Measurements from ENCODE around the gene KCNJ4. TPM values are rescaled to one million over a fixed set of nuclear protein-coding genes. Genes with fewer than 3 reads are reported as not detected.
"Not testable (repeated sequence)": the region's sequence is repeated elsewhere in the genome, so short reads cannot be mapped to it uniquely, and the experiment has no call there.

The KCNJ4 gene
- total RNA-seq, 1 donor from 2014 or later, result 0.43 TPM

GRCh38 chr22:38398609-38399461, 56.2 kb downstream of the KCNJ4 start:
- Mint-ChIP-seq H3K27ac (ENCODE audit: unreplicated experiment) (no peak overlapping the region), H3K27me3 (ENCODE audit: unreplicated experiment) (peaks cover 27% of the 10 kb centered on the region), H3K36me3 (ENCODE audit: unreplicated experiment) (no peaks in the 10 kb centered on the region), H3K4me3 (ENCODE audit: unreplicated experiment) (peak overlapping the region; percentile 75), H3K9me3 (ENCODE audit: unreplicated experiment) (no peaks in the 10 kb centered on the region), H3K4me1 (ENCODE audit: unreplicated experiment) (peaks cover 33% of the 10 kb centered on the region)
- TF ChIP-seq, protein P1, sequence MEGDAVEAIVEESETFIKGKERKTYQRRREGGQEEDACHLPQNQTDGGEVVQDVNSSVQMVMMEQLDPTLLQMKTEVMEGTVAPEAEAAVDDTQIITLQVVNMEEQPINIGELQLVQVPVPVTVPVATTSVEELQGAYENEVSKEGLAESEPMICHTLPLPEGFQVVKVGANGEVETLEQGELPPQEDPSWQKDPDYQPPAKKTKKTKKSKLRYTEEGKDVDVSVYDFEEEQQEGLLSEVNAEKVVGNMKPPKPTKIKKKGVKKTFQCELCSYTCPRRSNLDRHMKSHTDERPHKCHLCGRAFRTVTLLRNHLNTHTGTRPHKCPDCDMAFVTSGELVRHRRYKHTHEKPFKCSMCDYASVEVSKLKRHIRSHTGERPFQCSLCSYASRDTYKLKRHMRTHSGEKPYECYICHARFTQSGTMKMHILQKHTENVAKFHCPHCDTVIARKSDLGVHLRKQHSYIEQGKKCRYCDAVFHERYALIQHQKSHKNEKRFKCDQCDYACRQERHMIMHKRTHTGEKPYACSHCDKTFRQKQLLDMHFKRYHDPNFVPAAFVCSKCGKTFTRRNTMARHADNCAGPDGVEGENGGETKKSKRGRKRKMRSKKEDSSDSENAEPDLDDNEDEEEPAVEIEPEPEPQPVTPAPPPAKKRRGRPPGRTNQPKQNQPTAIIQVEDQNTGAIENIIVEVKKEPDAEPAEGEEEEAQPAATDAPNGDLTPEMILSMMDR (IDR thresholded peaks at IDR 0.05), result peak; percentile 16
- DNase-seq (ENCODE audit: extremely low spot score, unreplicated experiment), result peak; percentile 95

GRCh38 chr22:38398181-38398608, 56.8 kb downstream of the KCNJ4 start:
- H3K27me3 Mint-ChIP-seq (ENCODE audit: unreplicated experiment), result peaks cover 26% of the 10 kb centered on the region
- not testable (repeated sequence) for DNase-seq (ENCODE audit: extremely low spot score, unreplicated experiment); H3K27ac Mint-ChIP-seq (ENCODE audit: unreplicated experiment); H3K9me3 Mint-ChIP-seq (ENCODE audit: unreplicated experiment); H3K36me3 Mint-ChIP-seq (ENCODE audit: unreplicated experiment)
- peak overlapping the region; percentile 75 for H3K4me3 Mint-ChIP-seq (ENCODE audit: unreplicated experiment)
- peaks cover 34% of the 10 kb centered on the region for H3K4me1 Mint-ChIP-seq (ENCODE audit: unreplicated experiment)

GRCh38 chr22:38397189-38398085, 57.6 kb downstream of the KCNJ4 start:
- DNase-seq (ENCODE audit: extremely low spot score, unreplicated experiment), result no peak

DNA sequence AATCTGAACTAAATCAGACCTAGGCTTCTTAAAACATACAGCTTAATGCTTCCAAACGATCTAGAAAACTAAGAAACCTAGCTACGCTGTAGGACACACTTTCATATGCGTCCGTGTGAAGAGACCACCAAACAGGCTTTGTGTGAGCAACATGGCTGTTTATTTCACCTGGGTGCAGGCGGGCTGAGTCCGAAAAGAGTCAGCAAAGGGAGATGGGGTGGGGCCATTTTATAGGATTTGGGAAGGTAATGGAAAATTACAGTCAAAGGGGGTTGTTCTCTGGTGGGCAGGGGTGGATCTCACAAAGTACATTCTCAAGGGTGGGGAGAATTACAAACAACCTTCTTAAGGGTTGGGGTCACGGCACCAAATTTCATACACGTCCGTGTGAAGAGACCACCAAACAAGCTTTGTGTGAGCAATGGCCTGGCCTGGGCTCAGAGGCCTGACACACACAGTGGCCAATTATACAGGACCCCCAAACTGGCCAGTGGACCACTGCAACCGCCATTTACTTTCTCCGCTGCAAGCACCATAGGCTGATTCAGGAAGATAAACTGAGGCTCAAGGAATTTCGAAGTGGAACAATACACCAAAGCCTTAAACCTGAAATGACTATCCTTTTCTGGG, 58.4 kb downstream of the KCNJ4 start:
- H3K36me3 Mint-ChIP-seq (ENCODE audit: unreplicated experiment); DNase-seq (ENCODE audit: extremely low spot score, unreplicated experiment); H3K27ac Mint-ChIP-seq (ENCODE audit: unreplicated experiment); H3K9me3 Mint-ChIP-seq (ENCODE audit: unreplicated experiment): not testable (repeated sequence)
- Mint-ChIP-seq H3K4me1 (ENCODE audit: unreplicated experiment) (peaks cover 38% of the 10 kb centered on the region), H3K27me3 (ENCODE audit: unreplicated experiment) (peaks cover 16% of the 10 kb centered on the region), H3K4me3 (ENCODE audit: unreplicated experiment) (peak overlapping the region; percentile 75)

More at GRCh38 chr22:38397189-38398085, 57.6 kb downstream of the KCNJ4 start:
- peaks cover 38% of the 10 kb centered on the region for H3K4me1 Mint-ChIP-seq (ENCODE audit: unreplicated experiment)
- H3K27ac Mint-ChIP-seq (ENCODE audit: unreplicated experiment), result peak overlapping the region; percentile 50
- TF ChIP-seq, protein P1 (IDR thresholded peaks at IDR 0.05), result no peak
- peak overlapping the region; percentile 75 for H3K4me3 Mint-ChIP-seq (ENCODE audit: unreplicated experiment)
- H3K9me3 Mint-ChIP-seq (ENCODE audit: unreplicated experiment), result no peaks in the 10 kb centered on the region
- H3K36me3 Mint-ChIP-seq (ENCODE audit: unreplicated experiment), result no peaks in the 10 kb centered on the region
- H3K27me3 Mint-ChIP-seq (ENCODE audit: unreplicated experiment), result peaks cover 19% of the 10 kb centered on the region

GRCh38 chr22:38395944-38396343, 59.1 kb downstream of the KCNJ4 start:
- not testable (repeated sequence) for H3K27me3 Mint-ChIP-seq (ENCODE audit: unreplicated experiment); H3K36me3 Mint-ChIP-seq (ENCODE audit: unreplicated experiment); DNase-seq (ENCODE audit: extremely low spot score, unreplicated experiment); H3K9me3 Mint-ChIP-seq (ENCODE audit: unreplicated experiment)
- H3K27ac Mint-ChIP-seq (ENCODE audit: unreplicated experiment), result peak overlapping the region; percentile 4
- peaks cover 38% of the 10 kb centered on the region for H3K4me1 Mint-ChIP-seq (ENCODE audit: unreplicated experiment)
- H3K4me3 Mint-ChIP-seq (ENCODE audit: unreplicated experiment), result peak overlapping the region; percentile 75

- peaks cover 34% of the 10 kb centered on the region for H3K4me1 Mint-ChIP-seq (ENCODE audit: unreplicated experiment)
- not testable (repeated sequence) for H3K9me3 Mint-ChIP-seq (ENCODE audit: unreplicated experiment); H3K4me3 Mint-ChIP-seq (ENCODE audit: unreplicated experiment); H3K27me3 Mint-ChIP-seq (ENCODE audit: unreplicated experiment); DNase-seq (ENCODE audit: extremely low spot score, unreplicated experiment); H3K36me3 Mint-ChIP-seq (ENCODE audit: unreplicated experiment); H3K27ac Mint-ChIP-seq (ENCODE audit: unreplicated experiment)
These were observed 59.9 kb downstream of the KCNJ4 start for GRCh38 chr22:38394929-38395624.

- H3K9me3 Mint-ChIP-seq (ENCODE audit: unreplicated experiment); H3K36me3 Mint-ChIP-seq (ENCODE audit: unreplicated experiment); DNase-seq (ENCODE audit: extremely low spot score, unreplicated experiment); H3K27me3 Mint-ChIP-seq (ENCODE audit: unreplicated experiment); H3K4me3 Mint-ChIP-seq (ENCODE audit: unreplicated experiment); H3K27ac Mint-ChIP-seq (ENCODE audit: unreplicated experiment): not testable (repeated sequence)
- peaks cover 13% of the 10 kb centered on the region for H3K4me1 Mint-ChIP-seq (ENCODE audit: unreplicated experiment)
These were observed 65.6 kb downstream of the KCNJ4 start for GRCh38 chr22:38389428-38389818.

GRCh38 chr22:38388506-38389427, 66.2 kb downstream of the KCNJ4 start:
- H3K4me1 Mint-ChIP-seq (ENCODE audit: unreplicated experiment), result peaks cover 10% of the 10 kb centered on the region
- not testable (repeated sequence) for H3K36me3 Mint-ChIP-seq (ENCODE audit: unreplicated experiment); H3K27ac Mint-ChIP-seq (ENCODE audit: unreplicated experiment); DNase-seq (ENCODE audit: extremely low spot score, unreplicated experiment); H3K4me3 Mint-ChIP-seq (ENCODE audit: unreplicated experiment); H3K27me3 Mint-ChIP-seq (ENCODE audit: unreplicated experiment); H3K9me3 Mint-ChIP-seq (ENCODE audit: unreplicated experiment)

All from osteocyte (in vitro differentiated cells).